AML-193 (cell line): Measurements from ENCODE around the gene RAD51B.
"Not testable (repeated sequence)": the region's sequence is repeated elsewhere in the genome, so short reads cannot be mapped to it uniquely, and the experiment has no call there.

Source experiments
- DNase-seq, 2 experiments: peaks; one replicate each; lab custom pipeline; 2025; lab: John Stamatoyannopoulos, UW

Gene RAD51B

DNA sequence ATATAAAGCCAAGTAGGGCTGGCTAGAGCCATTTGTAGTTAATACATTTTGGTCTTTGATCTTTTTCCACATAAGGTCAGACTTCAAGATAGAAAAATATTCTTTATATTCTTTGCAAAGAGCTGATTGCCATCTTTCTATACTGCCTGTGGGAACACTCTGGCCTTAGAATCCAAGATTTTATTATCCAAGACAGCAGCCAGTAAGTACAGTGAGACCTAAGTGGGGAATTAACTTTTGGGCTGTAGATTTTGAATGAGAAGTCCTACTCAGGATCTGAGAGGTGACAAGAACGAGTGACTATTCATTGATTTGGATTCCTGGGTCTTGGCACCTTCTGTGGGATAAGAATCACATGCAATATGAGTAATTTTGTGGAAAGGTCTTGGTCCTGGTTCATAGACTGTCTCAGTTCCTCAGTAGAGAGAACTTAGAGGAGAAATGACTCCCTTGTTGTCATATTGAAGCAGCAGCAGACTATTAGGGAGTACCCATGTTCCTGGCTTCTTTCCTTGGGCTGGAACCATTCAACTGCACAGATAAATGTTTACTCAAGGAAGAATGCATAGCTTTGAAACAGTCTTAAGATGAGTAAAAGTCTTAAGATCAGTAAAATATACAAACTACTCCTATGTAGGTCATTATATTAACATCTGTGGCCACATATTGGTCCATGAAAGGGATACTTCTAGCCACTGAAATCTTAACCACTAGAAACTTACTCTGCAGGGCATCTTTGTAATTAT lies 353.8 kb downstream of the RAD51B start:
- DNase-seq, result no peak

DNA sequence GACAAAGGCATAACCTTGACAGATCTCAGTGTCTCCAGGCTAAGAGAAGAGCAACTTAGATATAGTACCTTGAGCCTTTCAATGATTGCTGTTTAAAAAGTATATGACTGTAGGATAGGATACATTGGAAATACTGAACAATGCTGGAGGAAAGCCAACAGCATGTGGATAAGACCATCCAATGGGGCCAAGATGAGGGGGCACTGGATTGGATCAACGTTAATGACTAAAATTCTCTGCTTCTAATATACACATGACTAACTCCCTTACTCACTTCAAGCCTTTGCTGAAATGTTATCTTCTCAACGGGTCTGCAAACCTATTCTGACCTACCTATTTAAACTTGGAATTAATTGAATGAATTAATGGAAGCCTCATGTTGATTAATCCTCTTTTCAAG lies 354.9 kb downstream of the RAD51B start:
- DNase-seq, result no peak

DNA sequence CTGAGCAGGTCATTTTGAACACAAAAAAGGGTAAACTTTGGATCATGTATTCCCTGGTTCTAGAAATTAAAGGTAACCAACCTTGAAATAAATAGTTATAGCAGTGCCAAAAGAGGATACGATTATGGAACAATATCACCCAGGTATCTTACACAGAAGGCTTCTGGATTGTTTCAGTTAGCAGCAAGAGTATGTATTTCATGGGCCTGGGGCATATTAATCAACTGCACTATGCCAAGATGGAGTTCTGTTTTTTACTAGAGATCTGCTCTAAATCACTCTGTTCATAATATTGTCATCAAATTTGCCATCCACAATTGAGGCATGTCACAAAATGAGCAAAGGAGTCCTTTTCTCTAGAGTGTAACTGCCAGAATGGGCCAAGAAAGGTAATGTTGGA lies 357.1 kb downstream of the RAD51B start:
- no peak for DNase-seq

GRCh38 chr14:68177728-68178127 lies 358.1 kb downstream of the RAD51B start:
- no peak for DNase-seq

- no peak for DNase-seq
Measured at GRCh38 chr14:68178282-68178681, 358.7 kb downstream of the RAD51B start.

DNA sequence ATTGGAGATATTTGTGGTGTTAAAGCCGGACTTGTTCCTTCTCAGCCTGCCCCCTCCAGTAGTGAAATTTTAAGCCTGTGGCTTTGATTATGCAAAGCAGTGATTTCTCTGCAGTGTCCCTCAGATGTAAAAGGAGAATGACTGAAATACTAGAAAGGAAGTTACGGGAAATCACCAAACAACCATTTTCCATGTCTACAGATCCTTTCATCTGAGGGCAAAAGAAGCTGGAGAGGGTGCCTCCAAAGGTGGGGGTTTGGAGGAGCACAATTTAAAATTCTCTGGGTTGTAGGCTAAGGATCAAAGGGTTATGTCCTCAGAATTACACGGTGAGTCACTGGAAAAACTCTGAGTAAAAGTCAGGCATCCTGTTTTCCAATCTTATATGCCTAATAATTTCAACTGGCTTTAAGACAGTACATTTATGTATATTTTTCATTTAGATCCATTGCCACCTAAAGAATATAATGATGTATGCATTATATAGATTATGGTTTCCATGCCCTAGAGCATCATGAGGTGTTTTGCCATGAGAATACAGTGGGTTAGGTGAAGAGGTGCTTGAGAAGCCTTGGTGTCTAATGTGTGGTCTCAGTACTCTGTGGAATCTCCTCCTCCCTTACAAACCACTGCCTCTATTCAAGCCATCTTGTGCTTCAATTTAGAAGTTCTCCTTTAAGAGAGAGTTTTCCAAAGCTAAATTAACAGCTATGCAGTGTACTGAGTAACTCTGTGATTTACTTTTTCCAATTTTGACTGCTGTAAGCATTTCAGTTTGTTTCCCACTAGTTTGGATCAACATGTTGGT lies 362.1 kb downstream of the RAD51B start:
- DNase-seq, result no peak

- DNase-seq, result no peak
Measured at GRCh38 chr14:68182492-68182891, 362.9 kb downstream of the RAD51B start.

DNA sequence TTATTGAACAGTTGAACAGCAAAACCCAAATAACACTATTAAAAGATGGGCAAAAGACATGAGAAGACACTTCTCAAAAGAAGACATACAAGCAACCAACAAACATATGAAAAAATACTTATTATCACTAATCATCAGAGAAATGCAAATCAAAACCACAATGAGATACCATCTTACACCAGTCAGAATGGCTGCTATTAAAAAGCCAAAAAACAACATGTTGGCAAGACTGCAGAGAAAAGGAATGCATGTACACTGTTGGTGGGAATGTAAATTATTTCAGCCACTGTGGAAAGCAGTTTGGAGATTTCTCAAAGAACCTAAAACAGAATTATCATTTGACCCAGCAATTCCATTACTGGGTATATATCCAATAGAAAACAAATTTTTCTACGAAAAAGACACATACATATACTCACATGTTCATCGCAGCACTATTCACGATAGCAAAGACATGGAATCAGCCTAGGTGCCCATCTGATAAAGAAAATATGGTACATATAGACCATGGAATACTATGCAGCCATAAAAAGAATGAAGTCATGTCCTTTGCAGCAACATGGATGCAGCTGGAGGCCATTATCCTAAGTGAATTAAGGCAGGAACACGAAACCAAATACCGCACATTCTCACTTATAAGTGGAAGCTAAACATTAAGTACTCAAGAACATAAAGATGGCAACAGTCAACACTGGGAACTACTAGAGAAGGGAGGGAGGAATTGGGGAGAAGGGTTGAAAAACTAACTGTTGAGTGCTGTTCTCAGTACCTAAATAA lies 367.1 kb downstream of the RAD51B start:
- DNase-seq, result not testable (repeated sequence)

- DNase-seq, result no peak
Measured at GRCh38 chr14:68188174-68188573, 368.6 kb downstream of the RAD51B start.

- DNase-seq, result no peak
Measured at GRCh38 chr14:68190032-68190431, 370.5 kb downstream of the RAD51B start.

DNA sequence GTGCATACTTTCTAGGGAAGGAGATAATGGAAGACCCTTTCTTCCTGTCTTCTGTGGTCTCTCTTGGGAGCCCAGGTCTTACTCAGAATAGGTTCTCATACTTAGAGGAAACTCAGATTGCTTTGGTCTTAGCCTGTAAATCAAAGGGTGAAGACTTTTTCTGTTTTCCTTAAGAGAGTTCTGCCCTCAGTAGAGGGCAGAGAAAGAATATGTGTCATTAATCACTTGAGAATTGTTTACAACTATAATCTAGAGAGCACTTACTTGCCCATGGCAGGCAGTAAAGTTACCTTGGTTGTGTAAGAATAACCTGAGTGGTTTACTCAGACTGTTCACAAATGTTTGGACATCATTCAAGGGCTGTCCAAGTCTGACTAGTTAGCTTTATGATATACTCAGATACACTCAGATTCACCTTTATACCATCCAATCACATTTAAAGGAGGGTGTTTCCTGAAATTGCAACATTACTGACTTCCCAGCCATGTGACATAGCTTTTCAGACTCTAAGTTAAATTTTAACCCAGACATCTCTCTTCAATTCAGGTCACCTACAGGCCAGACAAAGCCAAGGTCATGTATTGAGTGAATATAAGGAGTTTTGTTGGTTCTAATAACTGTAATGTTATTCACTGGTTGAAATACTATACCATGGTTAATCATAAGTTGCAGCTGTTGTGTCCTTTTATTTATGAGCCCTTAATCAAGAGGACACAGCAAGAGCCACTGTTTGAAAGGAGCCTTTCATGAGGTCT lies 372.2 kb downstream of the RAD51B start:
- DNase-seq, result no peak

DNA sequence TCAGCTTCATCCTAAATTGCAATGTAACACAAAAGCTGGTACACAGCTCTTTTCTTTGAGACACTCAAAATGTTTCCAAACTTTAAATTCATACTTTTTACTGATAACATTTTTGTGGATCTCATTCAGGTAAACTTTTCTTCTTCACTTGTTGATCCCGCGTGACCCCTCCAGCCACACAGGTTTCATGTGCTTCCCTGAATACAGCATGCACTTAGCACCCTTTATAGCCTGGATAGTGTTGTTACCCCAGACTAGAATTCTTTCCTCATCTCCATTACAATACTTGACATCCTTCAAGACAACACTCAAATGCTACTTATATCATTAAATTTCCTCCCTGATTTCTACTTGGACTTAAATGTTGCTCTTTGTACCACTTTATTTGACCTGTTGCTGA lies 373.4 kb downstream of the RAD51B start:
- DNase-seq, result no peak

DNA sequence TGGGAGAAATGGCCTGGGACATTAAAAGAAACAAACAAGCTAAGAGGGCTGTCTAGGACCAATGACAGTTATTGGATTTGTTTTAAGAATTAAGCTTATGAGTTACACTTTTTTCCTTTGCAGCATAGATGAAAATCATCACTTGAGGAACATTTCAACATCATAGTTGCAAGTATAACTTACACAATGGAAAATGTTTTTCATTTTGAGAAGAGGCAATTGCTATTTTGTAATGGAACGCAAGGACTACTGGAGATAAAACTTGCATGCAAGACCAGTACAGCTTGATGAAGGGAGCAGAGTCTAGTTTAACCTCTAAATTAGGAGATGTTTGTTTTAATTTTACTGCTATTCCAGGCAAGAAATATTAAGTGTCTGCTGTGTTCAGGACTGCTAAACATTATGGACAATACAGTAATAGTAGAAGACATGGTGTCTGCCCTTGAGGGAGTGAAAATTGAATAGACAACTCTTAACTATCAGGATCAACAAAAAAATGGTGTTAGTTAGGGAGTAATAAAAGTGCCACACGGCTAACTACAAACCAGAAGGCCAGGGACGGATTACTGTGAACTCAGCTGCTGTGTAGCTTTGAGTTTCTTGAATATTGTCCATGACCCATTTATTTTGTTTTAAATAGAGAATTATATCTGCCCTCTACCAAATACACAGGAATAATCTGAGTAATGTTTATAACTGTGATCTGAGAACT lies 374.5 kb downstream of the RAD51B start:
- DNase-seq, result no peak

DNA sequence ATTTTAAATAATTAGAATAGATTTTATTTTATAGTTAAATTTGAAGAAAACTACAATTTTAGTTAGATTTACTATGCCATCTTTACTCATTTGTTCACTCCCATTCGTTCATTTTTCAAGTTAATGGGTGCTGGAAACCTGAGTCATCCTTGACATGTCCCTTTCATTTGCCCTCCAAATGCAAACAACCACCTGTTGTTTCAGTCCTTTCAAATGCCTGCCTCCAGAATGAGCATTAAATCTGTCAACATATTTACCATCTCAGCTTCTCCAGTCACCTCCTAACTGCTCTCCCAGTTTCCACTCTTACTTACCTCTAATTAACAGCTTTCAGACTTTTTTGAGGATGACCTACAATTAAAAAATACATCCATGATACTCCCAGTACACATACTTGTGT lies 375.5 kb downstream of the RAD51B start:
- DNase-seq, result no peak

GRCh38 chr14:68198713-68199495 lies 379.3 kb downstream of the RAD51B start:
- no peak for DNase-seq

DNA sequence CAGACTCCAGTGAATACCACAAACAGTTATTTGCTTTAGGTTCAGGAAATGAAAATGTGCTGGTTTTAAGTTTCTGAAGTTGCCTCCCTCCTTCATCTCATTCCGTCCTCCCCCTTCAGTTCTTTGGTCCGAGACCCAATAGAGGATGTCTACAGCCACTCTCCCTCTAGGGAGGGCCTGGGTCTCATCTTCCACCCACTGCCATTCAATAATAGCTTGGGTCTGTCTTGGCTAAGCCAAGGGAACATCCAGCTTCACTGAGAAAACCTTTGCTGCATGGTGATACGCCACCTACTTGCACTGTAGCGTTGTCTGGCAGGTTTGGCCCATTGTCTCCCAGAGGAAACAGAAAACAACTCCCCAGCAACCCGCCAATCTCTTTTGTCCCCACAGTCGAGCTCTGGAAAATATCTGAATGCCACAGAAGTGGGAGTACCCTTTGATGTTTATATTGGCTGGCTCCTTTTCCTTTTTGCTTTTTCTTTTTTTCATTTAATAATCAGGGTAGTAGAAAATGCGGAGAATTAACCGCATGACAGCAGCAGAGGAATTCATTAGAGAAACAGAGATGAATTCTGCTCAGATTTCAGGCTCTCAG lies 380.1 kb downstream of the RAD51B start:
- no peak for DNase-seq

DNA sequence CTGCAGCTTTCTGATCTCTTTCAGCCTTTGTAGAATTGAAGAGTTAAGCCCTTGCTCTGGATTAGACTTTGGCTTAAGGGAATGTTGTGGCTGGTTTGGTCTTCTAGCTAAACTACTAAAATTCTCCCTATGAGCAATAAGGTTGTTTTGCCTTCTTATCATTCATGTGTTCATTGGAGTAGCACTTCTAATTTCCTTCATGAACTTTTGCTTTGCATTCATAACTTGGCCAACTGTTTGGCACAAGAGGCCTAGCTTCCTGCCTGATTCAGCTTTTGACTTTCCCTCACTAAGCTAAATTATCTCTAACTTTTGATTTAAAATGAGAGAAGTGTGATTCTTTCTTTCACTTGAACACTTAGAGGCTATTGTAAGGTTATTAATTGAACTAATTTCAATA lies 384.3 kb downstream of the RAD51B start:
- no peak for DNase-seq

GRCh38 chr14:68208218-68208617 lies 388.6 kb downstream of the RAD51B start:
- DNase-seq, result no peak

DNA sequence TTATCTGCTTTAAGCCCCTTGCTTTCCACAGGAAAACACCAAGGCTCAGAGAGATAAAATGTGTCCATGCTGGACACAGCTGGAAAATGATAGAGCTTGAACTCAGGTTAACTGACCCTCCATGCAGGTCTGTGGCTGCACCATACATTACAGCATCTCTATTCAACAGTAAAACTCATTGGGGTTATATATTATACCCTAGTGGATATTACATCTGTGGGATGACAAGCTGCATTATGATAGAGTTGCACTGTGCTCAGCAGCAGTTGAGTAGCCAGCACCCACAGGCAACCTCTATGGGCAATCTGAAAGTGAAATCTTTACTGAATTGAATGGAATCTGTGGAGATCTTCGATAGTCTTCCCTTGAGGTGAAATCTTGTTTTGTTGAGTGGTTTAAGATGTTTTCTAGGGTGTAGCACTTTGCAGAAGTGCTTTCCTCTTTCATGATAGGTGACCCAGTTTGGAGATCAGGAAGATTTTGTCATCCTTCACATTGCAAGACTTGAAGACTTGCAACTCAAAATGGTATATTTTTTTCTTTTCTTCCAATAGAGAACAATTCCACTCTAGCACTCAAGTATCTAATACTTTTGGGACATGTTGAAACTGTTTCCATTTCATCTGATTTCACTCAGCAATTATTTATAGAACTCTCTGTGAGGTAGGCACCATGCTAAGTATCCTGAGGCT lies 389.2 kb downstream of the RAD51B start:
- DNase-seq, result no peak
